ENCODE results near the gene CAND2.

DNA sequence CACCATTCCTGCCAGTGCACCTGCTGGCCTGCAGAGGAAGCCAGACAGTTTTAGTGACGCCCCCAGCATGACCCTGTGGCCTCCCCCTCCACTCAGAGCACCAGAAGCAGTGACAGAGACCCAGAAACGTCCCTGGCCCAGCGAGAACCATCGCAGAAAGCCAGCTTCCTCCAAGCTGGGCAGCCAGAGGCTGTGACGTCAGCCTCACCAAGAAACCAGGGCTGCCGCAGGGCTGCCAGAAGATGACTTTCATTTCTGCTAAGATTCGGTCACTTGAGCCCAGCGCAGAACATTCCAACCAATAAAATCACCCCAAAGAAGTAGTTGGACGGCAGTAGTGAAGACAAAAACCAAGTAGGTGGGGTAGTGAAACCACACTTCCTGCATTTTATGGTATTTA lies 74.5 kb downstream of the CAND2 start:
- TF ChIP-seq CTCF (IDR thresholded peaks at IDR 0.05; ENCODE audit: low read length) (no peak), EZH2 (IDR thresholded peaks at IDR 0.05; ENCODE audit: borderline replicate concordance, low read length) (no peak)

Data from OCI-LY1 (cell line).